Activated CD4-positive, alpha-beta T cell treated with anti-CD3 and anti-CD28 coated beads, Interleukin-2, amount 10 ng/mL, durations not matched to agents 24 days and 14 days (primary cell): ENCODE results near the gene REXO5. TPM values are rescaled to one million over a fixed set of nuclear protein-coding genes. Genes with fewer than 3 reads are reported as not detected.

ENCODE experiments used
- total RNA-seq: library from RNA; stranded (reverse); gene quantifications from 2 replicates; pipeline ENCODE4 v1.2.3, GENCODE V29; 2022

REXO5 gene
- total RNA-seq, 1 donor from 2014 or later = 11.7 TPM

Other genes with a start within 250 kb of the REXO5 start
- gene ACSM2B, start 230.2 kb upstream of the REXO5 start, total RNA-seq = not detected in 2 replicates
- not detected in 2 replicates for gene ACSM1, start 108.8 kb upstream of the REXO5 start, total RNA-seq
- gene THUMPD1, start 64.7 kb upstream of the REXO5 start, total RNA-seq = 44.7 and 47.4 TPM in 2 replicates
- gene ACSM3, start 42.5 kb upstream of the REXO5 start, total RNA-seq = 2.7 and 3.5 TPM in 2 replicates
- gene ERI2, start 55 bp upstream of the REXO5 start, total RNA-seq = 15.1 and 15.7 TPM in 2 replicates
- gene DCUN1D3, start 93.8 kb downstream of the REXO5 start, total RNA-seq = 10.8 and 12.3 TPM in 2 replicates
- 20.9 and 26.5 TPM in 2 replicates for gene LYRM1, start 94.2 kb downstream of the REXO5 start, total RNA-seq